Panc1 (cell line): ENCODE data around the gene ZSCAN25. TPM values are rescaled to one million over a fixed set of nuclear protein-coding genes. Genes with fewer than 3 reads are reported as not detected.

Experiments
- ATAC-seq: fragments of 200-7000 bp; cut with Tn5 transposase; 2 replicates; pipeline ENCODE4 v1.9.1; 2020; ENCODE audit warnings: mild to moderate bottlenecking, moderate library complexity
- BruUV-seq: library from RNA; stranded (reverse); fragments of 400-500 nt; replicated peaks from 2 replicates; lab custom pipeline; 2021; lab: Mats Ljungman, UMichigan
- CTCF ChIA-PET: fragments of 300-600 bp; sonication (Branson Sonifier 250); formaldehyde crosslinking; loops from one replicate; lab custom pipeline; 2022; ENCODE audit warnings: antibody characterized with exemption; lab: Charles Lee
- POLR2A ChIA-PET: fragments of 300-600 bp; sonication (Branson Sonifier 250); formaldehyde crosslinking; loops from one replicate; lab custom pipeline; 2022; ENCODE audit warnings: antibody characterized with exemption; lab: Charles Lee
- DNase-seq: peaks from one replicate; pipeline ENCODE4 v3.0.0-alpha.2; 2010; ENCODE audit warnings: low read depth, low spot score
- H3K27ac ChIP-seq: 2 replicates; pipeline ENCODE4 v1.5.1; 2011; ENCODE audit warnings: mild to moderate bottlenecking, low read length, inconsistent platforms
- H3K27me3 ChIP-seq: fragments of 200-500 bp; sonication (Bioruptor generic); 2 replicates; pipeline ENCODE4 v1.6.0; 2014; ENCODE audit warnings: low read length, inconsistent platforms; ENCODE audit not compliant: control insufficient read depth, insufficient read depth
- H3K36me3 ChIP-seq: fragments of 200-500 bp; sonication (Bioruptor generic); 2 replicates; pipeline ENCODE4 v1.5.1; 2014; ENCODE audit warnings: inconsistent platforms, mild to moderate bottlenecking, low read length, moderate library complexity; ENCODE audit not compliant: control insufficient read depth, insufficient read depth
- H3K4me1 ChIP-seq: 2 replicates; pipeline ENCODE4 v1.5.1; 2011; ENCODE audit warnings: inconsistent platforms, mild to moderate bottlenecking, low read length, moderate library complexity; ENCODE audit not compliant: control insufficient read depth, insufficient read depth
- H3K4me3 ChIP-seq, 2 experiments: 2 replicates each; pipeline ENCODE4 v1.5.1; 2011 to 2012; ENCODE audit warnings: low read depth in 2 of 2, low read length in 2 of 2, mild to moderate bottlenecking in 2 of 2, inconsistent platforms in 1 of 2, moderate library complexity in 1 of 2
- H3K9me3 ChIP-seq: fragments of 200-500 bp; sonication (Bioruptor generic); 2 replicates; pipeline ENCODE4 v1.5.1; 2014; ENCODE audit warnings: low read depth, mild to moderate bottlenecking, inconsistent platforms, low read length, moderate library complexity; ENCODE audit not compliant: control insufficient read depth, insufficient read depth
- POLR2AphosphoS5 ChIP-seq: IDR thresholded peaks from 2 replicates; pipeline ENCODE4 v1.6.1; 2012; ENCODE audit warnings: mild to moderate bottlenecking, low read depth, low read length, moderate library complexity
- SIN3A ChIP-seq: IDR thresholded peaks from 2 replicates; pipeline ENCODE4 v1.6.1; 2012; ENCODE audit warnings: low read depth, mild to moderate bottlenecking, low read length, moderate library complexity, borderline replicate concordance; ENCODE audit not compliant: insufficient read depth
- TCF7L2 ChIP-seq: IDR thresholded peaks from 2 replicates; pipeline ENCODE4 v1.6.1; 2011; ENCODE audit warnings: mild to moderate bottlenecking, low read depth, low read length, inconsistent platforms
- in situ Hi-C: cut with HindIII; loops from 2 replicates; pipeline ENCODE4 v1.10.0; 2016; ENCODE audit warnings: low sequenced_read_pairs, low pct_unique_long_range_greater_than_20kb
- intact Hi-C: fragments of 100-400 bp; cut with micrococcal nuclease; formaldehyde crosslinking; loops from one replicate; pipeline ENCODE4 v1.10.0; 2022; ENCODE audit not compliant: unreplicated experiment
- total RNA-seq: library from RNA; stranded (reverse); gene quantifications from one replicate; pipeline ENCODE4 v1.2.1, GENCODE V29; 2021; ENCODE audit not compliant: unreplicated experiment
- TF ChIP-seq, protein P1 (sequence below): fragments of 450-650 bp; IDR thresholded peaks from 2 replicates; pipeline ENCODE4 v1.5.1; 2017; ENCODE audit warnings: mild to moderate bottlenecking
- TF ChIP-seq, protein P2 (sequence below), 2 experiments: IDR thresholded peaks; 2 replicates each; pipeline ENCODE4 v1.6.1; 2011 to 2012; ENCODE audit warnings: low read depth in 2 of 2, control low read depth in 1 of 2, low read length in 1 of 2, mild to moderate bottlenecking in 1 of 2, moderate library complexity in 1 of 2; ENCODE audit not compliant: insufficient read depth in 1 of 2

ZSCAN25 gene
- total RNA-seq, 1 experiment from 2014 or later: 14.8 TPM

DNA sequence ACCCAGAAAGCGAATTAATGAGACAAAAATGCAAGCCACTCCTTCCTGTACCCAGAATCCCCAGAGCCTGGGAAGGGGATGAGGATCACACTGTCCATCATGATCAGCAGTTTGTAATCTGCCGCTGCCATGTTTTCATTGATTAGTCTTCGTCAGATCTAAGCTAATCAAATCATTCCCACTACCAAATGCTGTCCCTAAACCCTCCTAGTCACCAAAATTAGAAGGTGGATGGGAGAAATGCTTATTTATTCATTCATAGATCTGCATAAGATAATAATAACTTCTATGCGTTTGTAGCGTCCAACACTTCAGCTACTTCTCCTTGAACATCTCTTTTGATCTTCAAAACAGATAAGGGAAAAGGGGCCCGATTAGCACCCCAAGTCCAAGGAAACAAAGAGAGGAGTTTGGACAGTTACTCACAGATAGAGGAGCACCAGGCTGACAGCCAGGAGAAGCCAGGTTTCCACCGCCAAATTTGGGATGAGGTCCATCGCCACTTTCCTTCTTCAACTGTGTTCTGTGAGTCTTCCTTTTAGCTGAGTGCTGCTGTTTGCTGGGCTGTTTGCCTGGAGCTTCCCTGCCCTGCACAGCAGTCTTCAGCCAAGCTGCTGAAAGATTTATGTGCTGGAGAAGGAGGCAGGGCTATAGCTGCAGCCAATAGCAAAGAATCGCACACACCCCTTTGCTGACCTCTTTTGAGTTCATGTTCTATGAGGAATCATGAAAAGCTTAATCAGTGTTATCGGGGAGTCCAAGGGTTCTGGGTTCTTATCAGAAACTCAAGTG lies 62.9 kb downstream of the ZSCAN25 start, which contains the start of gene CYP3A5:
Gene CYP3A5, minus strand, starts transcription at position 597 of the 792 bp plus-strand sequence. Its CDS starts 100 bp downstream, at position 497.
- H3K27me3 ChIP-seq: no peaks in the 10 kb centered on the region; the same call in 1 of the 2 replicates
- in situ Hi-C loops: no loop called here
- H3K36me3 ChIP-seq: no peaks in the 10 kb centered on the region
- no peak within 1 kb of the TSS for H3K27ac ChIP-seq
- BruUV-seq: no TSS peak
- intact Hi-C loops: no loop called here
- TF ChIP-seq, protein P1, sequence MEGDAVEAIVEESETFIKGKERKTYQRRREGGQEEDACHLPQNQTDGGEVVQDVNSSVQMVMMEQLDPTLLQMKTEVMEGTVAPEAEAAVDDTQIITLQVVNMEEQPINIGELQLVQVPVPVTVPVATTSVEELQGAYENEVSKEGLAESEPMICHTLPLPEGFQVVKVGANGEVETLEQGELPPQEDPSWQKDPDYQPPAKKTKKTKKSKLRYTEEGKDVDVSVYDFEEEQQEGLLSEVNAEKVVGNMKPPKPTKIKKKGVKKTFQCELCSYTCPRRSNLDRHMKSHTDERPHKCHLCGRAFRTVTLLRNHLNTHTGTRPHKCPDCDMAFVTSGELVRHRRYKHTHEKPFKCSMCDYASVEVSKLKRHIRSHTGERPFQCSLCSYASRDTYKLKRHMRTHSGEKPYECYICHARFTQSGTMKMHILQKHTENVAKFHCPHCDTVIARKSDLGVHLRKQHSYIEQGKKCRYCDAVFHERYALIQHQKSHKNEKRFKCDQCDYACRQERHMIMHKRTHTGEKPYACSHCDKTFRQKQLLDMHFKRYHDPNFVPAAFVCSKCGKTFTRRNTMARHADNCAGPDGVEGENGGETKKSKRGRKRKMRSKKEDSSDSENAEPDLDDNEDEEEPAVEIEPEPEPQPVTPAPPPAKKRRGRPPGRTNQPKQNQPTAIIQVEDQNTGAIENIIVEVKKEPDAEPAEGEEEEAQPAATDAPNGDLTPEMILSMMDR: no peak
- TF ChIP-seq POLR2AphosphoS5 (no peak), TCF7L2 (no peak), SIN3A (no peak)
- TF ChIP-seq, protein P2, sequence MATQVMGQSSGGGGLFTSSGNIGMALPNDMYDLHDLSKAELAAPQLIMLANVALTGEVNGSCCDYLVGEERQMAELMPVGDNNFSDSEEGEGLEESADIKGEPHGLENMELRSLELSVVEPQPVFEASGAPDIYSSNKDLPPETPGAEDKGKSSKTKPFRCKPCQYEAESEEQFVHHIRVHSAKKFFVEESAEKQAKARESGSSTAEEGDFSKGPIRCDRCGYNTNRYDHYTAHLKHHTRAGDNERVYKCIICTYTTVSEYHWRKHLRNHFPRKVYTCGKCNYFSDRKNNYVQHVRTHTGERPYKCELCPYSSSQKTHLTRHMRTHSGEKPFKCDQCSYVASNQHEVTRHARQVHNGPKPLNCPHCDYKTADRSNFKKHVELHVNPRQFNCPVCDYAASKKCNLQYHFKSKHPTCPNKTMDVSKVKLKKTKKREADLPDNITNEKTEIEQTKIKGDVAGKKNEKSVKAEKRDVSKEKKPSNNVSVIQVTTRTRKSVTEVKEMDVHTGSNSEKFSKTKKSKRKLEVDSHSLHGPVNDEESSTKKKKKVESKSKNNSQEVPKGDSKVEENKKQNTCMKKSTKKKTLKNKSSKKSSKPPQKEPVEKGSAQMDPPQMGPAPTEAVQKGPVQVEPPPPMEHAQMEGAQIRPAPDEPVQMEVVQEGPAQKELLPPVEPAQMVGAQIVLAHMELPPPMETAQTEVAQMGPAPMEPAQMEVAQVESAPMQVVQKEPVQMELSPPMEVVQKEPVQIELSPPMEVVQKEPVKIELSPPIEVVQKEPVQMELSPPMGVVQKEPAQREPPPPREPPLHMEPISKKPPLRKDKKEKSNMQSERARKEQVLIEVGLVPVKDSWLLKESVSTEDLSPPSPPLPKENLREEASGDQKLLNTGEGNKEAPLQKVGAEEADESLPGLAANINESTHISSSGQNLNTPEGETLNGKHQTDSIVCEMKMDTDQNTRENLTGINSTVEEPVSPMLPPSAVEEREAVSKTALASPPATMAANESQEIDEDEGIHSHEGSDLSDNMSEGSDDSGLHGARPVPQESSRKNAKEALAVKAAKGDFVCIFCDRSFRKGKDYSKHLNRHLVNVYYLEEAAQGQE (IDR thresholded peaks at IDR 0.05; ENCODE audit: insufficient read depth in 1 of 2, low read depth in 2 of 2, low read length in 1 of 2): no peak
- CTCF ChIA-PET: interaction anchor here (0.6 kb wide), 1 partner anchor 13 kb away, joined by 3 read pairs; no protein-coding TSS in a partner anchor
- no peaks in the 10 kb centered on the region for H3K9me3 ChIP-seq
- DNase-seq (no peak), ATAC-seq (no peak)
- H3K4me3 ChIP-seq: no peak within 1 kb of the TSS
- no peaks in the 10 kb centered on the region for H3K4me1 ChIP-seq
- POLR2A ChIA-PET: no interaction called here

Other genes starting within 250 kb of the ZSCAN25 start
- gene ARPC1B, start 242.2 kb upstream of the ZSCAN25 start, total RNA-seq: 266 TPM
- 147 TPM for gene PDAP1, start 208.3 kb upstream of the ZSCAN25 start, total RNA-seq
- gene BUD31, start 208.0 kb upstream of the ZSCAN25 start, total RNA-seq: 179 TPM
- 15.0 TPM for gene PTCD1, start 178.1 kb upstream of the ZSCAN25 start, total RNA-seq
- gene CPSF4, start 178.0 kb upstream of the ZSCAN25 start, total RNA-seq: 57.0 TPM
- 476 TPM for gene ATP5MF, start 150.8 kb upstream of the ZSCAN25 start, total RNA-seq
- gene ZNF789, start 144.1 kb upstream of the ZSCAN25 start, total RNA-seq: 15.1 TPM
- 20.0 TPM for gene ZNF394, start 116.7 kb upstream of the ZSCAN25 start, total RNA-seq
- 17.5 TPM for gene ZKSCAN5, start 112.3 kb upstream of the ZSCAN25 start, total RNA-seq
- gene FAM200A, start 64.8 kb upstream of the ZSCAN25 start, total RNA-seq: 4.6 TPM
- 54.9 TPM for gene ZNF655, start 58.3 kb upstream of the ZSCAN25 start, total RNA-seq
- 0.31 TPM for gene TMEM225B, start 18.7 kb upstream of the ZSCAN25 start, total RNA-seq
- gene CYP3A5, start 63.0 kb downstream of the ZSCAN25 start, total RNA-seq: 0.31 TPM
- not detected for gene CYP3A7, start 118.2 kb downstream of the ZSCAN25 start, total RNA-seq
- 0.15 TPM for gene CYP3A4, start 167.2 kb downstream of the ZSCAN25 start, total RNA-seq
- not detected for gene CYP3A43, start 211.1 kb downstream of the ZSCAN25 start, total RNA-seq